COLO668 (cell line): ENCODE results near the gene MMP15.
"Not testable (repeated sequence)": the region's sequence is repeated elsewhere in the genome, so short reads cannot be mapped to it uniquely, and the experiment has no call there.

Experiments
- DNase-seq: peaks from one replicate; lab custom pipeline; 2025; ENCODE audit not compliant: unreplicated experiment; lab: John Stamatoyannopoulos, UW

MMP15 gene

DNA sequence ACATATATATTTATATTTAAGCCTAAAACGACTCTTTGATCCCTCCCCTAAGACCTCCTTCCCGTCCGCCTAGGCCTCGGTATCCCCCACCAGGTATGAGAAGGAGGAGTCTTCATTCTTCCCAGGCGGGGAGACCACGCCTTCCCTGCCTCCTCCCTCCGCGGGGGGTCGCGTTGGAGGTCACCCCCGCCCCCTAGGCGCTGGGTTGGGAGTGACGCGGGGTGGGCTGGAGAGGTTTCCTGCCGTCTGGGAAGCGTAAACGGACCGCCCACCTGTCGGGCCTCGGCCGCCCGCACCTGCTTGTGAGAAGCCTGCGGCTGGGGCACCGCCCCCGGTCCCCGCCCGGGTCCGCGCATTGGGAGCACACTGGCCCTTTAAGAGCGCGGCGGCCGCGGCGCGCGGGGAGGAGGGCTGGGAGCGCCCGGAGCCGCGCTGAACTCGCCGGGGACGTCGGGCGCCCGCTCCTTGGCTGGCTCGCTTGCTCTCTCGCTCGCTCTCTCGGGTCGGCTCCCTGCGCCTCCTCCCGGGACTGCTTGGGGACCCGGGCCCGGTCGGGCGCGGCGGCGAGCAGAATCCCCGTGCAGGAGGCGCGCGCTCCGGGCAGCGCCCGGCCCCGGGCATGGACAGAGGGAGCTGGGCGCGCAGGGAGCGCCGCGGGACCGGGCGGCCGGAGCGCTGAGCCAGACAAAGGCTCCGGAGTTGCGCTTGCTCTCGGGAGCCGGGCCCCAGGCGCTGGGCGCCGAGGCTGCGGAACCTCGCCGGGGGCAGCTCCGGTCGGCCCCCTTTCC lies at the start of gene MMP15:
MMP15 (plus strand) TSS at position 404 of the 788 bp plus-strand sequence. CDS start 597 bp downstream, outside the sequence.
- peak; percentile 96 for DNase-seq

DNA sequence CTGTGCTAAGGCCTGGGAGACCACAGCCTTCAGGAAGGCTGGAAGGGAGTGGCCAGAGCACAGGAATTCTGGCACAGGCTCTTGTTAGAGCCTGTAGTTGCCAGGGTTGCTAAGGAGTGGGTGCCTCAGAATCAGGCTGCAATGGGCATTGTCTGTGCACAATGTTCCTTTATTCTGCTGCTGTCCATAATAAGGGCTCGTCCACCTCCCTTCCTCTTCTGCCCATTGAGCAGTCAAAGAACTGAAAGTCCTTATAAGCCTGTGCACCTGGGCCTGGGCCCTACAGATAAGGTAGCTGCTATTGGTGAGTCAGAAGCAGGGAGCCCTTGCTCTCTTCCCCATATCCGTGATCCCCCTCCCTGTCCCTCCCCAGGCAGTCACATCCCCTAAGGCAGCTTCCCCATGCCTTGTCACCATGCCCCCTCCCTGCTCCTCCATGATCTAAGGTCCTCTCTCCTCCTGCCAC lies 49.2 kb upstream of the MMP15 start:
- no peak for DNase-seq

DNA sequence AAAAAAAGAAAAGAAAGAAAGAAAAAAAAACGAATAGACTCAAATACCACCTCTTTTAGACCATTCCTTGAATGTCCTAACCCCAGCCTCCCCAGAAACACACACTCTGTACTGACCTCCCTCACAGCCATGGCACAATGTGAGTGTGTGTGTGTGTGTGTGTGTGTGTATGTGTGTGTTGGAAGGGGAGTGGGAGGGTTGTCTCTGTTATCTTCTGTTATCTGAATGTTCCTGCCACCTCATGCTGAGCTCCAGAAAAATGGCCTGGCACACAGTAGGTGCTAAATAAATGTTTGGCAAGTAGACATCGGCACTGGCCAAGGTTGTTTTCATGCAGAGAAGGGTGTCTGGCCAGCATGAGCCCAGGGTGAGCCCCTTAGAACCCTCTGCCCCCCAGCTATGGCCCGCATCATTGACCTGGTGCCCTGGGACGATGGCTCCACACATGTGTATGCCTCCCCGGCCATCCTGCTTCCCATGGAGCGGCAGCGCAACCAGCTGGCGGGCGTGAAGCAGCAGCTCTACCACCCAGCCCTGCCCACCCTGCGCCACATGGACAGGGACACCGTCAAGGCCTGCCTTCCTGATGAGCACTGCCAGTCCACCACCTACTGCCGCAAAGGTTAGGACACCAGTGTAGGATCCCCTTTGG lies 48.0 kb upstream of the MMP15 start:
- peak; percentile 23 for DNase-seq

DNA sequence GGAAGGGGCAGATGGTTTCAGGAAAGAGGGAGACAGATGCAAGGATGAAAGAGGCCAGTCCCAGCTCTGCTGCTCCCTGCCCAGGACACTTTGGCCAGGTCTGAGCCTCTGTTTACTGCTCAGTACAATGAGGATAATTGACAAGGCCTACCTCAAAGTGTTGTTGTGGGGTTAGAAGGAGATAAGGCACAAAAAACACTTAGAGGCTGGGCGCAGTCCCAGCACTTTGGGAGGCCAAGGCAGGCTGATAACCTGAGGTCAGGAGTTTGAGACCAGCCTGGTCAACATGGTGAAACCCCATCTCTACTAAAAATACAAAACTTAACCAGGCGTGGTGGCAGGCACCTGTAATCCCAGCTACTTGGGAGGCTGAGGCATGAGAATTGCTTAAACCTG lies 47.5 kb upstream of the MMP15 start:
- not testable (repeated sequence) for DNase-seq

DNA sequence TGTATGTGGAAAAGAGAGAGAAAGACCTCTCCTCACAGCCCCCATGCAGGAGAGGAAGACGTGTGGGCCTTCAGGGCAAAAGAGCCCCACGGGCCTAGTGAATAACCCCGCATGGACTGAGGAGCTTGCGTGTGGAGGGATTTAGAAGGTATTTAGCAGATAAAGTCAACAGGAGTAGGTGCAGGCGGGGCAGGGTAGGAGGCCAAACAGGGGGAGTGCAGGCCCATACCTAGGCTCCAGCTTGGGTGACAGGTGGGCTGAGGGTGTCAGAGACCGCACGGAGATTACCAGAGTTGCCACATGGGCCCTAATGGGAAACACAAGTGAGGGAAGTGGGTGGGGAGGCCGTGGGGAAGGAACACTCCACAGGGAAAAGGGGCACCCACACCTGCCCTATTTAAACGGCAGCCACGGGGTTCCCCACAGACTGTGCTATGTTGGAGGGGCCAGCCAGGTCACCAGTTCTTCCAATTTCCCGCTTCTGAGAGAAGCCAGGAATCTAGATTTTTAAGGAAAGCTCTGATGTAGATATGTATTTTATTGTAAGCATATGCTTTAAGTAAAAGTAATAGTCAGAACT lies 46.5 kb upstream of the MMP15 start:
- DNase-seq = no peak

DNA sequence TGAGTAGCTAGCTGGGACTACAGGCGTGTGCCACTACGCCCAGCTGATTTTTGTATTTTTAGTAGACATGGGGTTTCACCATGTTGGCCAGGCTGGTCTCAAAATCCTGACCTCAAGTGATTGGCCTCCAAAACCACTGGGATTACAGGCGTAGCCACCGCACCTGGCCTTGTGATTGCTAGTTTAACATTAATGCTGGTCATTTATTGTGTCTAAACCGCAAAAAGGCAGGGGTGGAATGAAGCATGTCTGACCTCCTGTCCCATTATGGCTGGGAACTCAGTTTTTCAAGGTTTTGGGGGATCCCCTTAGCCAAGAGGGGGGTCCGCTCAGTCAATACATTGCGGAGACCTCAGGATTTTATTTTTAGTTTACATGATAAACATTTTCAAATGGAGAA lies 43.9 kb upstream of the MMP15 start:
- no peak for DNase-seq

DNA sequence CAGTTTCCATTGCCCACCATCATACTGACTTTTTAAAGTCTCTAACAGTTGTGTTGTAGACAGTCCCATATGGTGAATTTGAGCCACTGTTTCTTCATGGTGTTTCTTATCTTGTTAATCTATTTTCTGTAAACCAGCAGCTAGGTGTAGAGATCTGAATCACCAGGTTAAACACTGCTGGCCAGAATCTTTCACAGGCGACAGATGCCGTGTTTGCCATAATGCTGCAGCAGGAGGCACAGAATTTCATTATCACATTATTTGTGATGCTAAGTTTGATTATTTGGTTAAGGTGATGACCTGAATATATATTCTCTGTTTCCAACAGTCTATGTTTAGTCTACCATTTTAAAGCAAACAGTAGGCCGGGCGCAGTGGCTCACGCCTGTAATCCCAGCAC lies 43.2 kb upstream of the MMP15 start:
- DNase-seq = no peak

DNA sequence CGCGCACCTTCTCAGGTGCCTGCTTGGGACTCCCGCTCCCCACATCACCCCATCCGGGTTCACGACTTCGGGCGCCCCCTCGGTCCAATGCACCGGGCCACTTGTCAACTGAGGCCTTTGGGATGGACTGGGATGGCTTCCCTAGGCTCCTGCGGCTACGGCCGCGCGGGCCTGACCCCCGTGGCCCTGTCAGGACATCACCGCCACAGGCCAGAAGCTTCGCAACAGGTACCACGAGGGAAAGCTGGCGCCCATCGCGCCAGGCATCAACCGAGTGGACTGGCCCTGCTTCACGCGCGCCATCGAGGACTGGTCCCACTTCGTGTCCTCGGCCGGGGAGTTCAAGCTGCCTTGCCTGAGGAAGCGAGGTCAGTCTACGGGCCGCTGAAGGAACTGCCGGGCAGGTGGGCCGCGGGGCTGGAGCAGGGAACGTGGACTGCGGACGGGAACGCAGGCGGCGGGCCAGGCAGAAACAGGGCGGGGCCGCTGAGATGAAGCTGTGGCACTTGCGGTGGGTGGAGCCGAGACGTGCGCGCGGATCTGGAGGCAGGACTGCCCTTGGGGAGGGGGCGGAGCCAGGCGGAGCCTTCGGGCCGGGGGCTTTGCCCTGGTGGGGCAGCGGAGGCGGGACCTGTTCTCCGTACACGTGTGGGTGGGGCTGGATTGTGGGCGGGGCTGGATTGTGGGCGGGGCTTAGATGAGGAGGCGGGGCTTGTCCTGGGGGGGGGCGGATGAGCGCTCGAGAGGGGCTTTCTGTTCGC lies 40.9 kb upstream of the MMP15 start:
- peak; percentile 18 for DNase-seq

DNA sequence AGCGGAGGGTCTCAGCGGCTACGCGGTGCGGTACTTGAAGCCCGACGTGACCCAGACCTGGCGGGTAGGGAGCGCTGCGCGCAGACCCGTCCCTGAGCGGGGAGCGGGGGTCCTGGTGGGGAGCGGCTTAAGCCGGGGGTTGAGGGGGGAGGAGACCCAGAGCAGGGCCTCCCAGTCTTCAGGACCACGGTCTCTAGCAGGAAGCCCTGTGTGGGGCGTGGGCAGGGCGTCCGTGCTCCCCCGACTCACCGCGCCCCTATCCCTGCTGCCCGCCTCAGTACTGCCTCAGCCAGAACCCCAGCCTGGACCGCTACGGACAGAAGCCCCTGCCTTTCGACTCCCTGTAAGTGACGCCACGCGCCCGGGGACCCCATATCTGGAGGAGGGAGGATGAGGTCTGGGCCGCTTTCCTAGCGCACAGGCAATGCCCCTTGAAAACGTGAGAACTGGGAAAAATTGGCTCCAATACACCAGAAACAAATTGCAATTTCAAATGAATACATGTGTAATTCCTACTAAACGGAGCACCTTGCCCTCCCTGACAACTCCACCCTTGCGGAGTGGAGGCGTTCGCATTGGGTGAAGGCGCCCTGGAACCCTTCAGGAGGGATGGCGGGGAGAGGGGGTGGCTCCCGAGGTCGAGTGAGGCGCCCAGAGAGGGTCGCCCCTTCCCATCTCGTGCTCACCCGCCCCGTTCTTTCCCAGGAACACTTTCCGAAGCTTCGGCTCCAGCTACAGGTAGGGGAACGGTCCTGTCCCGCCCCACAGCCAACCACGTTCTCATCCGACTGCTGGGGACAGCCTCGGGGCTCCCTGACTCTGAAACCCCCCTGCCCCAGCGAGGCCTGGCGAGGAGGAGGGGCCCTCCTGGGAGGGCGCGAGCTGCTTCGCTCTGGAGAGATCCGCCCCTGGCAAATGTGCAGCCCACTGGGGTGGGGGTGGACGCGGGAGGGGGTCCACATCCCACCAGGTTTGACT lies 40.1 kb upstream of the MMP15 start:
- DNase-seq = no peak

DNA sequence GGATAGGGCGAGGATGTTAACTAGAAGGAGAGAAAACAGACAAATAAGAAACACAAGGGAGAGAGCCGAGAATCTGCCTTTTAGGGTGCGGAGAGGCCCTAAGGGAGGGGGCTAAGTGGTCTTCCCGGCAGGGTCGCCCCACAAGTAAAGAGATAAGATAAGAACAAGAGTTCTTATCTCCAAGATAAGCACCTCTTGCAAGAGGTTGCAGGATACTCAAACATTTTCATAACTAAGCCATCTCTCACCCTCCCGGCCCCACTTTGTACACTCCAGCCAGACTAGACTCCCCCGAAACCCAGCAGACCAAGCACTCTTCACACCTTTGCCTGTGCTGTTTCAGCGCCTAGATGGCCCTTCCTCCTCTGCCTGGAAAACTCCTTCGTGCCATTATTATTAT lies 39.4 kb upstream of the MMP15 start:
- no peak for DNase-seq

DNA sequence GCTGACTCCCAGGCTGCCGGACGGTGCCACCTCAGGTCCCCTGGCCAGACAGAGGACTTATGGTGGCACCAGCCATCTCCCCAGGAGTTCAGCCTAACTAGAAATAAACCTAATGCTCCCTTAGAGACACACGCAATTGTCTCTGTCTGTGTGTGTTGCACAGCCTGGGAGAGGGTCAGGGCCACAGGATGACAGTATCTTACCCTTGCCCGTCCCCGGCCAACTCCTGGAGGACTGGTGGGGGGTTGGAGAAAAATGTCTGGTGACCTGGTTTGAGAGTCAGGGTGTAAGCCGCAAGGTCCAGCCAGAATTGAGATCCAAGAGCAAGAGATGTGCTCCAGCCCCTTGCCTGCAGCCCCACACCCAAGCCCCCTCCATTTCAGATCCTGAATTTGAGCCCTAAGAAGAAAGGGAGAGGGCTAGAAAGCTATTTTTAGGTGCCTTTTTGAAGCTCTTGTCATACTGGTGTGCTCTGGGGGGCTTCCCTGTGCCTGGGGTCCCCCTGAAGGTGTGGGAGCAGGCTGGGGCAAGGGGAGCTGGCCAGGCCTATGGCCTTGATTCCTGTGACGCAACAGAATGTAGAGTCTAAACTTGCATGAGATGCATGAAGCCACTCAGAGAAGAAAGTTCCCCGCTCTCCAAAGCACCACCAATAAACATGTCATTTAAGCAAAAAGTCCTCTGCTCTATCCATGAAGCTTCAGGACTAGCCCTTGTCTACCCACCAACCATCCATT lies 37.9 kb upstream of the MMP15 start:
- no peak for DNase-seq

DNA sequence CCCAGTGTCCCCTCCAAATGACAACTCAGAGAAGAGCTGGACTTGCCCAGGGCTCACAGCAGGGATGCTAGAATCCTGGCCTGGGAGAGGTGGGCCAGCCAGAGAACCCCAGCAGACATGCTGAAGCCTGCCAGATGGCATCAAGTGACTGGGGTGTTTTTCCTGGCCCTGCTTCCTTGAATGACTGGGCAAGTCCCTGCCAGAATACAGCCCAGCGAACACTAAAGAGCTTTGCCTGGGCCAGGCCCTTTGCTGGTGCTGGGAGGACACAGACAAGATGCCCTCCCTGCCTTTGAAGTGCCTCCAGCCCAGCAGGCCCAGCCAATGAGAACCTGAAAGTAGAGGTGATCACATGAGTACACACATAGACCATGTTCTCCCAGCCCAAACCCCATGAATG lies 36.6 kb upstream of the MMP15 start:
- DNase-seq = peak; percentile 34

DNA sequence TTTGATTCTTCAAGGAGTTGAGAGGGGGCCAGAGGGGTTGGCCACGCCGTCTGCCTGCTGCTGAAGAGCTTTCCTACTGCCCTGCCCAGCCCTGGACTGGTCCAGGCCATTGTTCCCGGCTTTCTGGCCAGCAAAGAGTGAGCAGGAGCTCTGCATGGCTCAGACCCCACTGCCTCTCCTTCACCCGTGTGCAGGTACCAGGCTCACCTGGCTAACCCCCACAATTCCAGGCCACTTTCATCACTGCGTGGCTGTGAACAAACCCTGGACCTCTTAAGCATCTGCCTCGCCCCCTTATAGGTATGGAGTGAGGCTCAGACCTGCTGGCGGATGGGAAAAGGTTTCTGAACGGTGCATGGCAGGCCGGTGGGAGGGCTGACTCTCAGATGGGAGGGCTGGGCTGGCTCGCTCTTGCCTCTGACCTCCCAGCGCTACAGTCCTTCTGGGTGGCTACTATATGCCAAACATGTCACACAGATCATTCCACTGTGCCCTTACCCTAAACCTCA lies 33.9 kb upstream of the MMP15 start:
- no peak for DNase-seq

DNA sequence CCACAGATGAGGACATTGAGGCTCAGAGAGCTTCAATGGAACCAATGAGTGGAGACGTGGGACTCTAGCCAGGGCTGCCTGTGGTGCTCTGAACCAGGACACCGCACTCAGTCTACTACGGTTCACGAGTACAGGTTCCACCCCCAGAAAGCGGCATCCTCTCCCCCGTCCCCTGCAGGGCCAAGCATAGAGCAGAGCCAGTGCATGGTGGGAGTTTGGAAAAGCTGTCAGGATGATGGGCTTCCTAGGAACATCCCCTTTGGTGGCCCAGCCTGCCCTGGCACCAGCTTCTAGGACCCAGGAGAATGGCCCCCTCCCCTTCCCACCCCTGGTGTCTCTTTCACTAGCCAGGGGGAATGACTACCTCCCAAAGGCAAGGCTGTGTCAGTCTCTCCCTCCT lies 33.5 kb upstream of the MMP15 start:
- no peak for DNase-seq

DNA sequence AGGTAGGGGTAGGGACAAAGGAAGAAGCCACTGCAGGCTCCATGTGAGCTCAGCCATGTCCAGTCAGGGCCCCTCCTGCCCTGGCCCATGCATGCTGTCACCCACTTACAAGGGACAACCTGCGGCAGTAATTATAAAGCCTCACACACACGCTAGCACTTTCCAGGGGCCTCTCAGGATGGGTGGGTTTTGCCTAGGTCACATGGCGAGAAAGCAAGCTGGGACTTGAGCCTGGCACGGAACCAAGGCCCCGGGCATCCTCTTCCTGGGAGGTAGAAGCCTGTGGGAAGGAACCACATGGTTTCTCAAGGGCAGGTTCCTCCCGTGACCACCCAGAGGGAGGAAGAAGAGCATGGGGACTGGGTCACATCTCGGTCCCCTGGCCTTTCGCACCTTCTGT lies 32.1 kb upstream of the MMP15 start:
- DNase-seq = no peak

DNA sequence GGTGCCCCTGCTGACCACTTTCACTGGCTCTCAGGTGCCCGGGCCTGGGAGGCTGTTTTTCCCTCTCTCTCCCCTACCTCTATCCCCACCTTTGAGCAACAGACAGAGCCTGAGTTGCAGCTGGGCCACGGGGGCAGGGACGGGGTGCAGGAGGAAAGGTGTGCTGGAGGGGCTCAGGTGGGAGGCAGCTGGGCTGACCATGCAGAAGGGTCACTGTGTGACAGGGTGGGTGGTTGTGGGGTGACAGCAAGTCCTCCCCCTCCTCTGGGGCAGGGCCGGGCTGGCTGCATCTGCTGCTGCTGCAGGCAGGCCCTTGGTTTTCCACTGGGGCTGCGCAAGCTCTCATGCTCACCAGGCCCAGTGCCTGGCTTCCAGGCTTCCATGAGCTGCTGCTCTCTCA lies 31.7 kb upstream of the MMP15 start:
- no peak for DNase-seq

DNA sequence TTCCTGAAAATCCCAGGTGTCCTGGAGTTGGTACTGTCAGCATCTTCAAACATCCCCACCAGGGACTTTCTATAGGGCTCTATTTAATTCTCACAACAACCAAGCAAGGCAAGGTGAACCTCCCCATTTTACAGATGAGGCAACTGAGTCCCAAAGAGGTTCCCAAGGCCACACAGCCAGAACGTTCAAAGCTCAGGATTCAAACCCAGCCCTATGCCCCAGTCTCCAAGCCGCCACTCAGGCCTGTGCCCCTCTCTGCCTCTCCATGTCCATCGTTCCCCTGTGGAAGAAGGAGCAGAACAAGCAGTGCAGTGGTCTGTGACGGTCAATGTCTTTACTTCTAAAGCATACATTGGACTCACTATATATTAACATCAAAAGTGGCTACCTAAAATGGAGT lies 31.2 kb upstream of the MMP15 start:
- no peak for DNase-seq

DNA sequence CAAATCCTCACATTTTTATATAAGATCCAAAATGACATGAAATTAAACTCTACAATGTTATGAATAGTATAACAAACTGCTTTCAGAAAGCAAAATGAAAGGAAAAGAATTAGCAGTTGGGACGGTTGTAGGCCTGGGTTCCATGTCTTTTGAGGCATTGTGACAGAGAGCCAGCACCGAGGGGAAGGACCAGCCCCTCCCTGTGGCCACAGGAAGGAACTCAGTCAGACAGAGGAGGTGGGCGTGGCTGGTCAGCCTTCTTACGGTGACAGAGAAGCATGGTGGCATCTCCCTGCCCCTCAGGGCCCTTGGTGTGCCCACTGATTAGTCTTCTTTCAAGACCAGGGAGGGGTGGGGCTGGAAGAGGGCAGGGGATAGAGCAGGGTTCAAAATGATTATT lies 30.8 kb upstream of the MMP15 start:
- peak; percentile 17 for DNase-seq

DNA sequence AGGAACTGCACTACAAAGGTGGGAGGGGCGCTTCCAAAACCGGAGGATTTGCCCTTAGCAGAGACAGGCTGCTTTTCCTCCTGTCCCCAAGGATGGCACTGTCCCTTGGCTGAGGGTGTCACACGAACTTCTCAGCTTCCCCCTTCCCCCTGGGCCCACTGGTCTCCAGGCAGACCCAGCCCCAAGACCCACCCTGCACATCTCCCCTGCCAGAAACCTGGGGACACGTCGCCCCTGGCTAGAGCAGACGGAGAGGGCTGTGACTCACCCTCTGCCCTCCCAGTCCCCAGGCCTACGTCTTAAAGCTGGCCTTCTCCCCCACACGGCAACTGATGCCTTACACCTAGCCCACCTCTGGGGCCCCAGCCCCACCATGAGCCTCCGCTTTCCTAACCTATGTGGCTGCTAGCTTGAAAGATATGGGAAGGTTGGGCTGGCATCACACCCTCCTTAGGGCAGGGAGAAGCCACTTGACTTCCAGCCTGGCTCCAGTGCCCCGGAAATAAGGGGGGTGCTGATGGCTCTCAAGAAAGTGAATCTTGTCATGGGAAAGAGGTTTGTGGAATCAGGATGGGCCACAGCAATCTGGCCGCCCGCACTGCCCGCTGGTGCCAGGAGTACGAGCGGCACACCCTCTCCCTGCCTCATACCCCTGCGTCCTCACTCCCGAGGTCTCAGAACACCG lies 29.7 kb upstream of the MMP15 start:
- no peak for DNase-seq
